Keratinocyte (primary cell): ENCODE measurements around the gene TP63. TPM values are rescaled to one million over a fixed set of nuclear protein-coding genes. Genes with fewer than 3 reads are reported as not detected.

ENCODE experiments used
- DNase-seq: peaks from one replicate; pipeline ENCODE4 v3.0.0-alpha.2; 2011; ENCODE audit warnings: low read depth, missing footprints, low spot score
- FAIRE-seq: peaks from 2 replicates; lab custom pipeline; 2011; peaks lifted over from hg19 to GRCh38; lab: Jason Lieb, UNC
- H2AFZ ChIP-seq: 2 replicates; pipeline ENCODE4 v1.6.0; 2012; ENCODE audit warnings: low read length, control low read depth, inconsistent platforms; ENCODE audit not compliant: control insufficient read depth
- H3K27ac ChIP-seq: 2 replicates; pipeline ENCODE4 v1.5.1; 2011; ENCODE audit warnings: low read length; ENCODE audit not compliant: control insufficient read depth, insufficient read depth
- H3K27me3 ChIP-seq: 3 replicates; pipeline ENCODE4 v1.6.0; 2011; ENCODE audit warnings: low read length; ENCODE audit not compliant: control insufficient read depth, insufficient read depth; ENCODE audit errors: extremely low read depth
- H3K36me3 ChIP-seq, 2 experiments: 2 replicates in 1 of 2; 3 replicates in 1 of 2; pipeline ENCODE4 v1.5.1; 2011; ENCODE audit warnings: low read length in 2 of 2, mild to moderate bottlenecking in 1 of 2; ENCODE audit not compliant: control insufficient read depth in 2 of 2, insufficient read depth in 2 of 2; ENCODE audit errors: extremely low read depth in 1 of 2
- H3K4me1 ChIP-seq: 3 replicates; pipeline ENCODE4 v1.5.1; 2011; ENCODE audit warnings: low read length; ENCODE audit not compliant: control insufficient read depth, insufficient read depth; ENCODE audit errors: extremely low read depth
- H3K4me2 ChIP-seq: 3 replicates; pipeline ENCODE4 v1.6.0; 2011; ENCODE audit warnings: low read depth, low read length; ENCODE audit not compliant: control insufficient read depth, insufficient read depth; ENCODE audit errors: extremely low read depth
- H3K4me3 ChIP-seq, 3 experiments: fragments of 200-600 bp in 1 of 3; sonication (generic) in 1 of 3; 2 replicates in 2 of 3; 3 replicates in 1 of 3; pipeline ENCODE4 v1.5.1; 2011 to 2016; ENCODE audit warnings: low read length in 3 of 3, mild to moderate bottlenecking in 3 of 3, control low read depth in 2 of 3, inconsistent platforms in 1 of 3, low read depth in 1 of 3, mixed read lengths in 1 of 3, mixed run types in 1 of 3, moderate library complexity in 1 of 3; ENCODE audit not compliant: control insufficient read depth in 2 of 3, insufficient read depth in 2 of 3; ENCODE audit errors: extremely low read depth in 1 of 3
- H3K79me2 ChIP-seq: 2 replicates; pipeline ENCODE4 v1.6.0; 2012; ENCODE audit warnings: low read length; ENCODE audit not compliant: control insufficient read depth, insufficient read depth
- H3K9ac ChIP-seq: 3 replicates; pipeline ENCODE4 v1.6.0; 2011; ENCODE audit warnings: low read length; ENCODE audit not compliant: control insufficient read depth, insufficient read depth; ENCODE audit errors: extremely low read depth
- H3K9me1 ChIP-seq: 3 replicates; pipeline ENCODE4 v1.6.0; 2011; ENCODE audit warnings: low read length; ENCODE audit not compliant: control insufficient read depth, insufficient read depth; ENCODE audit errors: extremely low read depth
- H3K9me3 ChIP-seq: 2 replicates; pipeline ENCODE4 v1.5.1; 2012; ENCODE audit warnings: low read depth, low read length; ENCODE audit not compliant: control insufficient read depth
- H4K20me1 ChIP-seq: 3 replicates; pipeline ENCODE4 v1.6.0; 2011; ENCODE audit warnings: low read length; ENCODE audit not compliant: control insufficient read depth, insufficient read depth; ENCODE audit errors: extremely low read depth
- EZH2 ChIP-seq: IDR thresholded peaks from one replicate; pipeline ENCODE4 v1.6.1; 2012; ENCODE audit warnings: inconsistent platforms, mild to moderate bottlenecking, low read length, moderate library complexity
- dilution Hi-C: fragments of 300-500 bp; cut with MboI; formaldehyde crosslinking; loops from one replicate; pipeline ENCODE4 v1.7.0; 2020; ENCODE audit warnings: low sequenced_read_pairs; ENCODE audit not compliant: extremely low pct_ligation_motif_present
- polyA plus RNA-seq, 5 experiments: library from polyadenylated mRNA; depleted of rRNA in 3 of 5; stranded (reverse) in 3 of 5; stranded (forward) in 1 of 5; unstranded in 1 of 5; fragments of >200 nt; gene quantifications; 1 replicate in 1 of 5; 2 replicates in 3 of 5; 3 replicates in 1 of 5; pipeline versions ENCODE4 v1.2.1 to v1.2.3, GENCODE V29; 2011 to 2012; ENCODE audit warnings: missing spikeins in 2 of 5, low read depth in 1 of 5, low replicate concordance in 1 of 5
- TF ChIP-seq, protein P1 (sequence below), 3 experiments: IDR thresholded peaks in 1 of 3; conservative IDR thresholded peaks in 1 of 3; optimal IDR thresholded peaks in 1 of 3; 2 replicates in 2 of 3; 3 replicates in 1 of 3; pipeline versions ENCODE3 to v1.5.1; 2011; ENCODE audit warnings: low read length in 3 of 3, mild to moderate bottlenecking in 3 of 3, moderate library complexity in 2 of 3, control low read depth in 1 of 3, inconsistent platforms in 1 of 3; ENCODE audit not compliant: insufficient read depth in 2 of 3; ENCODE audit errors: extremely low read depth in 1 of 3

The TP63 gene
- polyA plus RNA-seq, 1 donor (not counting 4 experiments of a cell fraction or from before 2014, with no cell fraction given) = 214 TPM

DNA sequence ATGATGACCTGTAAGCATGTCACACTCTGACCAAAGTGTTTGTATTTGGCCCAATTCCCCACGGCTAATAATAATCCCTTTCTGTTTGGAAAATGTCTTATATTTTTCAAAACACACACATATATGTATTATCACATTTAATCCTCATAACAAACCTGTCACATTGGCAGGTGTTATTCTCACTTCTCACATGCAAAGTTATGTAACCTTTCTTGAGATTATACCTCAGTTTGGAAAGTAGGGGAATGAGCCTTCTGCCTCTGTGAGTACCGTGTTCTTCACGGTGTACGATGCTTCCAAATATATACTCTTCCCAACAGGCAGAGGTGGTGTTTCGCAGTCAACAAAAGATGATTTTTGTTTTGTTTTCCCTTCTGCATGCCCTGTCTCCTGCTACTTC is 205.6 kb downstream of the TP63 start:
- dilution Hi-C loops = no loop called here
- DNase-seq (no peak), FAIRE-seq (peak; percentile 72)
- peaks cover 3 to 29% of the 10 kb centered on the region in 2 experiments for H3K36me3 ChIP-seq
- no peak overlapping the region for H2AFZ ChIP-seq
- peak overlapping the region; percentile 98 for H3K27ac ChIP-seq
- H3K27me3 ChIP-seq = no peaks in the 10 kb centered on the region
- H3K9me3 ChIP-seq = no peaks in the 10 kb centered on the region
- H3K4me2 ChIP-seq = peak overlapping the region; percentile 67
- H3K4me3 ChIP-seq = peak overlapping the region in 1 of 3 experiments; percentile 33
- peak overlapping the region; percentile 56 for H3K9ac ChIP-seq
- peaks cover 48% of the 10 kb centered on the region for H3K79me2 ChIP-seq
- peaks cover 95% of the 10 kb centered on the region for H3K4me1 ChIP-seq
- H4K20me1 ChIP-seq = no peaks in the 10 kb centered on the region
- TF ChIP-seq, protein P1, sequence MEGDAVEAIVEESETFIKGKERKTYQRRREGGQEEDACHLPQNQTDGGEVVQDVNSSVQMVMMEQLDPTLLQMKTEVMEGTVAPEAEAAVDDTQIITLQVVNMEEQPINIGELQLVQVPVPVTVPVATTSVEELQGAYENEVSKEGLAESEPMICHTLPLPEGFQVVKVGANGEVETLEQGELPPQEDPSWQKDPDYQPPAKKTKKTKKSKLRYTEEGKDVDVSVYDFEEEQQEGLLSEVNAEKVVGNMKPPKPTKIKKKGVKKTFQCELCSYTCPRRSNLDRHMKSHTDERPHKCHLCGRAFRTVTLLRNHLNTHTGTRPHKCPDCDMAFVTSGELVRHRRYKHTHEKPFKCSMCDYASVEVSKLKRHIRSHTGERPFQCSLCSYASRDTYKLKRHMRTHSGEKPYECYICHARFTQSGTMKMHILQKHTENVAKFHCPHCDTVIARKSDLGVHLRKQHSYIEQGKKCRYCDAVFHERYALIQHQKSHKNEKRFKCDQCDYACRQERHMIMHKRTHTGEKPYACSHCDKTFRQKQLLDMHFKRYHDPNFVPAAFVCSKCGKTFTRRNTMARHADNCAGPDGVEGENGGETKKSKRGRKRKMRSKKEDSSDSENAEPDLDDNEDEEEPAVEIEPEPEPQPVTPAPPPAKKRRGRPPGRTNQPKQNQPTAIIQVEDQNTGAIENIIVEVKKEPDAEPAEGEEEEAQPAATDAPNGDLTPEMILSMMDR (optimal IDR thresholded peaks at IDR 0.05 in 1 of 3, IDR thresholded peaks at IDR 0.05 in 1 of 3, conservative IDR thresholded peaks at IDR 0.05 in 1 of 3; ENCODE audit: extremely low read depth in 1 of 3, insufficient read depth in 2 of 3, low read length in 3 of 3) = no peak
- TF ChIP-seq EZH2 = no peak
- H3K9me1 ChIP-seq = no peaks in the 10 kb centered on the region

DNA sequence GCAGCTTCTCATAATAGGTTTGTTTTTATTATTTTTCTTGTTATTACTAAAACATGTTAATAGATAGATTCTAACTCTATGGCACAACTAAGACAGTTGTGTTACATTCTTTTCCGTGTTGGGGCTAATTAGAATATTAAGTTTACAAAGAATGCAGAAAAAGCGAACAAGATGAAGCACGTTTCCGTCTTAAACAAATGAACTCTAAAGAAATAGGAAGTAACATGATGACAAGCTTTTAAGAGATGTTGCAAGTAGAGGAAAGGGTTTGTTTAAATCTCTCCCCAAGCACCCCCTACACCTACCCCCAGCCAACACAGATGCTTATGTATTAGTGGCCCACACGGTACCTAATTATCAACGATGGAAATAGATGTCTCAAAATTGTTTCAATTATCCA is 207.1 kb downstream of the TP63 start:
- no peaks in the 10 kb centered on the region for H3K9me1 ChIP-seq
- TF ChIP-seq, protein P1 (optimal IDR thresholded peaks at IDR 0.05 in 1 of 3, IDR thresholded peaks at IDR 0.05 in 1 of 3, conservative IDR thresholded peaks at IDR 0.05 in 1 of 3; ENCODE audit: extremely low read depth in 1 of 3, insufficient read depth in 2 of 3, low read length in 3 of 3) = no peak
- no peak for TF ChIP-seq EZH2
- peaks cover 95% of the 10 kb centered on the region for H3K4me1 ChIP-seq
- peaks cover 62% of the 10 kb centered on the region for H3K79me2 ChIP-seq
- FAIRE-seq (peak; percentile 20), DNase-seq (no peak)
- peak overlapping the region; percentile 76 for H3K4me2 ChIP-seq
- H3K4me3 ChIP-seq = peak overlapping the region in 1 of 3 experiments; percentile 1
- H3K9ac ChIP-seq = peak overlapping the region; percentile 85
- dilution Hi-C loops = no loop called here
- no peak overlapping the region for H2AFZ ChIP-seq
- peaks cover 3 to 39% of the 10 kb centered on the region in 2 experiments for H3K36me3 ChIP-seq
- H3K9me3 ChIP-seq = no peaks in the 10 kb centered on the region
- H3K27ac ChIP-seq = peak overlapping the region; percentile 98
- no peaks in the 10 kb centered on the region for H4K20me1 ChIP-seq
- H3K27me3 ChIP-seq = no peaks in the 10 kb centered on the region
